Stimulated activated CD4-positive, alpha-beta T cell treated with anti-CD3 and anti-CD28 coated beads, Interleukin-12 subunit alpha, Interleukin-12 subunit beta, amount 100 ng/mL, for 48 hours (primary cell): ENCODE measurements around the gene MUC5B.
"Not testable (repeated sequence)": the region's sequence is repeated elsewhere in the genome, so short reads cannot be mapped to it uniquely, and the experiment has no call there.

Experiments
- DNase-seq, 3 donors: peaks; one replicate each; pipeline ENCODE4 v3.0.0-alpha.2; 2020; ENCODE audit warnings: low read depth in 2 of 3, low spot score in 1 of 3

Gene MUC5B

GRCh38 chr11:1242751-1243150 is 19.9 kb downstream of the MUC5B start:
- not testable (repeated sequence) for DNase-seq

- DNase-seq: not testable (repeated sequence)
Observed at GRCh38 chr11:1243521-1243920, 20.7 kb downstream of the MUC5B start.

- DNase-seq: not testable (repeated sequence)
Observed at GRCh38 chr11:1244557-1244956, 21.7 kb downstream of the MUC5B start.

GRCh38 chr11:1245717-1246116 is 22.9 kb downstream of the MUC5B start:
- DNase-seq: not testable (repeated sequence)

- not testable (repeated sequence) for DNase-seq
Observed at GRCh38 chr11:1246301-1246700, 23.4 kb downstream of the MUC5B start.

- not testable (repeated sequence) for DNase-seq
Observed at GRCh38 chr11:1247026-1247425, 24.2 kb downstream of the MUC5B start.

GRCh38 chr11:1248951-1249350 is 26.1 kb downstream of the MUC5B start:
- DNase-seq: not testable (repeated sequence)

- DNase-seq: not testable (repeated sequence)
Observed at GRCh38 chr11:1250411-1250810, 27.5 kb downstream of the MUC5B start.

- no peak for DNase-seq
Observed at GRCh38 chr11:1251236-1251770, 28.4 kb downstream of the MUC5B start.

- no peak for DNase-seq
Observed at GRCh38 chr11:1252371-1253102, 29.7 kb downstream of the MUC5B start.

- no peak for DNase-seq
Observed at GRCh38 chr11:1253103-1253485, 30.2 kb downstream of the MUC5B start.

GRCh38 chr11:1254086-1254648 is 31.3 kb downstream of the MUC5B start:
- DNase-seq: no peak

- DNase-seq: no peak
Observed at GRCh38 chr11:1254733-1255132, 31.9 kb downstream of the MUC5B start.

- no peak for DNase-seq
Observed at GRCh38 chr11:1255151-1255550, 32.3 kb downstream of the MUC5B start.

- no peak for DNase-seq
Observed at GRCh38 chr11:1256257-1257045, 33.6 kb downstream of the MUC5B start.

GRCh38 chr11:1257366-1257765 is 34.5 kb downstream of the MUC5B start:
- no peak for DNase-seq

GRCh38 chr11:1257916-1258315 is 35.0 kb downstream of the MUC5B start:
- DNase-seq: no peak

- no peak for DNase-seq
Observed at GRCh38 chr11:1258401-1259075, 35.7 kb downstream of the MUC5B start.

GRCh38 chr11:1259076-1259461 is 36.2 kb downstream of the MUC5B start:
- no peak for DNase-seq

GRCh38 chr11:1259561-1259960 is 36.7 kb downstream of the MUC5B start:
- DNase-seq: no peak

GRCh38 chr11:1260023-1260501 is 37.2 kb downstream of the MUC5B start:
- peak; percentile 28 to 41 (median 39) for DNase-seq
